GM19043 (cell line): ENCODE measurements around the gene NRP2.

Experiments used
- ATAC-seq: cut with Tn5 transposase; IDR thresholded peaks from one replicate; pipeline ENCODE4 v1.9.1; 2021; ENCODE audit warnings: low read depth; ENCODE audit not compliant: unreplicated experiment

NRP2 gene

DNA sequence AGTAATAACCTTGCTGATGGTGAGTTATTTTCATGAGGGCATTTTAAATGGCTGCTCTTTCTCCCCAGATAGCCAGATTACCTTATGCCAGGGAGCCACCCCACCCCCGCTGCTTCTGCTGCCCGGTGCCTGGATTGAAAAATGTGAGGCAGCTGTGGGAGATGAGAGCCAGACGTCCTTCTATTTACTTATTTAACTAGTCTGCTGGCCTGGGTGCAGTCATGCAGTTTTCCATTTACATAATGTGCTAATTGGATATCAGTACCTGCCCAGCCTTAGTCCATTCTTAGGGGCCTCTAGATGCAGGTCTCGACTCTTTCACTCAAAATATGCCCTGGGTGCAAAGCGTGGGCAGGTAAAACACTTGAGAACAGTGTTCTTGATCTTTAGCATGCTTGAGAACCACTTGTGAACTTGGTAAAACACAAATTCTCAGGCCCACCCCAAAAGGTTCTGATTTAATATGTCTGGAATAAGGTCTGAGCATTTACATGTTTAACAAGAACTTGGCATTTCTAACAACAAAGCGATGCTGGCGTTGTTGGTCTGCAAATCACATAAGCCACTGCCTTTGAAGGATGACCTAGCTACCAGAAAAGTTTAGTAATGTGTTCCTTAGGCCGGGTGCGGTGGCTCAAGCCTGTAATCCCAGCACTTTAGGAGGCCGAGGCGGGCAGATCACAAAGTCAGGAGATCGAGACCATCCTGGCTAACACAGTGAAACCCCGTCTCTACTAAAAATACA is 154.3 kb downstream of the NRP2 start:
- ATAC-seq = no peak

DNA sequence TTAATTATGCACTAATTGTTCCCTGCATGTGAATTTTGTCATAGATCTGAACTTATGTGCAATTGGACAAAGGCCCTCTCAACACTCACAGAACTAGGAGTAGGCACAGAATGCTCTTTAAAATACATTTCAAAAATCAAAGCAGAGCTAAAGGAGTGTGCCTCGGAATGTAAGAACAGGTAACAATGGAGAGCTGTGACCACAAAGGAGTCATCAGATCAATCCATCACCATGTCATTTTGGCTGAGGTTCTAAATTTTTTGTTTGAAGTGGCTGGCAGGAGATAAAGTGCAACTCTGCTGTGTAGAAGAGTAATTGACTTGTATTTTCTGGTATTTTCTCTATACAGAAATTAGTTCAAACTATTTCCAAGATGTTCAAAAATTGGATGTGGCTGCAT is 155.4 kb downstream of the NRP2 start:
- no peak for ATAC-seq

GRCh38 chr2:205845446-205845845 is 163.1 kb downstream of the NRP2 start:
- no peak for ATAC-seq
